ENCODE results near the gene SUN1.

Gene SUN1

DNA sequence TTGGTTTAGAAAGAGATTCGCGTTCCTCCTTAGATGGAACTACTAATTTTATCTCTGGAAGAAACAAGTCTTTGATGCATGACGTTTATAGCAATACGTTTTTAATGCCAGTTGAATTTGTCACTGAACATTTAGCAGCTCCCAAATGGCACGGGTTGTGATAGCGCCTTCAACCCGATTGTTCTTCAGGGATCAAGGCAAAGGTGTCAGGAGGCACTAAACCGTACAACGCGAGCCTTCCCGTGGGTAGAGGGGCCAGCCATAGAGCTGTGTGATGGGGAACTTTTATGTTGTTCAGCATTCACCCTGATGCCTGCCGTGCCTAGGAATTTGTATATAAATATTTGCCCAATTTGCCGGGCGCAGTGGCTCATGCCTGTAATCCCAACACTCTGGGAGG is 47.4 kb downstream of the SUN1 start:
- no peak for DNase-seq

DNA sequence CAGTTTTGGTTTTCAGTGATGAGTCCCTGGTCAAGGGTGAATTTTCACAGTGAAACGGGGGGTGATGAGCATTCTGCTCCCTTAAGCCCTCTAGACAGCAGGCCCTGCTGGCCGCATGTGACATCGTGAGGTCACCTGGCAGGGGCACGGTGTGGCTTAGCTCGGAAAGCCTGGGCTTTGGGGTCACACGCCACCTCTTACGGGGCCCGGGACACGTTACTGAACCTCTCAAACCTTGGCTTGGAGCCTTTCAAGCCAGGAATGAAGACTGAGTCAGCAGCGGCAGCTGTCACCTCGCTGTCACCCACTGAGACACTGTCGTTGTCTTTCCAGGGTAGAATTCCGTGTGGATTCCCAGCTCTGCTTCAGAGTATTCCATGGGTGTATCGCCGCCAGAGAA is 48.2 kb downstream of the SUN1 start:
- no peak for DNase-seq

DNA sequence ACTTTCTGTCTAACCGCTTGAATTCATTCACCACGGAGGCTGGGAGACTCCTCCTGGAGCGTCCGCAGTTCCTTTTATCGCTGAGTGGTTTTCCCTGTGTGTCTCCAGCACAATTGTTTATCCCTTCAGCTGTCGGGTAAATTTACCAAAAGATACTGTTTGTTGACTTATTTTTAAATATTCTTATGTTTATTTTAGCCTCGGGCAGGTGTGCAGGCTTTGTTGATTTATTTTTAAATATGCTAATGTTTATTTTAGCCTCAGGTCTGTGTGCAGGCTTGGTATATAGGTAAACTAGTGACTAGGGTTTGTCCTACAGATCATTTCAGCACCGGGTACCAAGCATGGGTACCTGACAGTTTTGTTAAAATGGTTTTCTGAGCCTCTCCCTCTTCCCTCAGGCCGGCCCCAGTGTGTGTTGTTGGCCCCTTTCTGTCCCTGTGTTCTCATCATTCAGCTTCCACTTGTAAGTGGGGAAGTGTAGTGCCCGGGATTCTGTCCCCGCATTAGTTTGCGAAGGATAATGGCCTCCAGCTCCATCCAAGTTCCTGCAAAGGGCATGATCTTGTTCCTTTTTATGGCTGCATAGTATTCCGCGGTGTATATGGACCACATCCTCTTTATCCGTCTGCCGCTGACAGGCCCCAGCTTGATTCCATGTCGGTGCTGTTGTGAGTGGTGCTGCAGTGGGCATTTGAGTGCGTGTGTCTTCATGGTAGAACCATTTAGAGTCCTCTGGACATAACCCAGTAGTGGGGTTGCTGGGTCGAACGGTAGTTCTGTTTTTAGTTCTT is 49.4 kb downstream of the SUN1 start:
- DNase-seq: no peak

DNA sequence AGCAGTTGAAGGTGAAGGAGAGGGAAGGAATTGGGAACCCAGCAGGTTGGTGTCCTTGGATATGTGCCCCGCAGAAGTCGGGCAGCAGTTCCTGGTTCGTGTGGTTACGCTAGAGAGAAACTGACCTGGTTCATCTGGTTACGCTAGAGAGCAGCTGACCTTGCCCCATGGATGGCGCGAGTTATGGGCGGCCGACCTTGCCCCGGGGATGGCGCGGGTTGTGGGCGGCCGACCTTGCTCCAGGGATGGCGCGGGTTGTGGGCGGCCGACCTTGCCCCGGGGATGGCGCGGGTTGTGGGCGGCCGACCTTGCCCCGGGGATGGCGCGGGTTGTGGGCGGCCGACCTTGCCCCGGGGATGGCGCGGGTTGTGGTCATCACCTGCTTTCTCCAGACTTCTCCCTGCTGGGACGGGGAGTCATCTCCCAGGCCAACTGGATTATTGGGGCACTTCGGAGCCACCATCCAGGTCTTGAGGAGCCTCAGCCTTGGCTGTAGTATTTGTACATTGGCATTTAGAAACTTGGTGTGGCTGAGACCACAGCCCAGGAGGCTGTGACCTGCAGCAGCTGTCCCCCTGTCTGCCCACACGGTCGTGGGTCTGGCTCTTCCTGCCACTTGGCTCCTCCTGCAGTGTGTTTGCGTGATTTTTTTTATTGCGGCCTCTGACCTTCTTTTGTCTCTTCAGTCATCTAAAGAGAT is 50.2 kb downstream of the SUN1 start:
- DNase-seq: no peak

DNA sequence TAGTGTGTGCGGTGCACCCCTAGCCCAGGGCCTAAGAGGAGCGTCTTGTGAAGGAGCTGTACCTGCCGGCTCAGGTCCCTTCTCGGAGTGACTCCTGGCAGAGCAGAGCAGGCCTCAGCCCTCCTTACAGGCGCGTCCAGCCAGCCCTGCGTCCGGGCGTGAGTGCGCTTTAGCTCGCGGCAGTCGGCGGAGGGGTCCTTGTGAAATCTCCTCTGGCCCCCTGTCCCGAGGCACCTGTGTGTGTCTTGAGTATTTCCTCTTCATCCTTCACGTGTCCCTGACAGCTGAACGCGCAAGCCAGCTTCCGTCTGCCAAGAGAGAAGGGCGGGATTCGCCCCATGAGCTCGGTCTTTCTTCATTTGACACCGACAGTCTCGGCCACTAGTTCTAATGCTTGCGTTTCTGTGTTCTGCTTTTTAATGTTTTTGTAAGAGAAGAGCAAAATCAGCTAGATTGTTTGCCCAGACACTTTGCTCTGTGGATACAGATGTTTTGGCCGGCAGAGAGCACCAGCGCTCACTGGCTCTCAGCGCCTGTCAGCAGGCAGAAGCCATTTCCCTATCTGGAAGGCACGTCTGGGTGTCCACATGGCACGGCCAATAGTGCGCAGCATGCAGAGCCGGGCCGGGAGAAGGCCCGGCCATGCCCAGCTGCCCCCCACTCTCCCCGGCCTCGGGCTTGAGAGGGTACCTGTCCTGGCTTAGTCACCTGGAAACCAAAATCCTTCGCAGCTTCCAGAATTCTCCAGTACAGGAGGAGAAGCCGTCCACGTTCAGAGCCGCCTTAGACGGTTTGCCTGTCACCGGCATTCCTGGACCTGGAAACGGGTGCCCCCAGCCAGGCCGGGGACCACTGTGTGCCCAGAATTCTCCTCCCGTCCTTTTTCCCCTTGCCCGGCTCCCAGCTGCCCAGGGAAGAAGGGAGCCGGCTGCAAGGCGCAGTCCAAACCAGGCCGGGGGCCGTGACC is 51.1 kb downstream of the SUN1 start:
- no peak for DNase-seq

DNA sequence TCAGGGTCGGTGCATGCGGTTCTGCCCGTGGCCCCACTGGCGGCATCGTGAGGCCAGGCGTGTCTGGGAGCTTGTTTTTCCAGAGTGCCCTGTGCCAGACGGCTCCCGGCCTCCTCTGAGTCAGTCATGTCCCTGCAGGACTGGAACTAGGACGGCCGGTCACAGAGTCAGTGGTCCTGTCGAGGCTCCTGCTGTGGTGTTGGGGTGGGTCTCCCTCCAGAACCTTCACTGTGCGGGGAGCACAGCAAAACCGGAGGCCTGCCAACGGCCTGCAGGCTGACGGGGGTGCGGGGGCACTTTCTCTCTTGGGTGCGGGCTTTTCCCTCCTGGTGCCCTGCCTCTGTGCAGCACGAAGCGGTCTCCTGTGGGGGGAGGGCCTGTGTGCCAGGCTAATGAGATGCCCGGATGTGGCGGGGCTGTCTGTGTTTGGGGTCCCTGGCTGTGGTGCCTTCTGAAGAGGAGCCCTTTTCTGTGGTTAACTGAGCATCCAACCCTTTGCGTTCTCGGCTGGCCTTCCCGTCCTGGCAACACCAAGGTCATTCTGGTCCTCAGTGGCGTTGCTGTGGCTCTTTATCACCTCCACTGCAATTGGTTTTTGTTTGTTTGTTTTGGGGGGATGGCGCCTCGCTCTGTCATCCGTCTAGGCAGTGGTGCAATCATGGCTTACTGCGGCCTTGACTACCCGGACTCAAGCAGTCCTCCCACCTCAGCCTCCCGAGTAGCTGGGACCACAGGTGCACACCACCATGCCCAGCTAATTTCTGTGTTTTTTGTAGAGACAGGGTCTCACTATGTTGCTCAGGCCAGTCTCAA is 52.1 kb downstream of the SUN1 start:
- DNase-seq: no peak

DNA sequence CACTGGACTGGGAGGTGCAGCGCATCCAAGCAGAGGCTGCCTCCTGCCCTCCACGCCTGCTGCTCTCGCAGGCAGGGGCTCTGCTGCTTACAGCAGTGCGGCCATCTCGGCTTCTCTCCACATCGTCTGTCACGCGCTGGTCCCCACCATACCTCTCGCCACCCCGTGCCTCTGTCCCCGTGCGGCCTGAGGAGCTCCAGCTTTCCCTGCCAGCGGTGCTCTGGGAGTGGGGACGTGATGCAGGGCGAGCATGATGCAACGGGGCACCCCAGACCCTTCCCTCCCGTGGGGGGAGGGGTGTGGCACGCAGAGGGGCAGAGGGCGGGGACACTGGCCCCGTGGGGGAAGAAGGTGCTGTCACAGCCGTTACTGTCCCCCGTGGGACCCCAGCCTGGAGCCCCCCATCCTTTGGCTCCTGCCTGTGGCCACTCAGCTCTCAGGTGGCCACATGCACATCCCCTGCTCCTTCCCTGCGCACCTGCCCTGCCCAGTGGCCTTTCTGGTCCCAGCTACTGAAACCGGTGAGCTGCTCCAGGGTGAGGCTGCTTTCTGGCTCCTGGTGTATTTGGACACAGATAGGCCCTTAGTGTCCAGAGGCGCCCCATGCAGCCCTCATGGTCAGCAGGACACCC is 53.1 kb downstream of the SUN1 start:
- DNase-seq: no peak

DNA sequence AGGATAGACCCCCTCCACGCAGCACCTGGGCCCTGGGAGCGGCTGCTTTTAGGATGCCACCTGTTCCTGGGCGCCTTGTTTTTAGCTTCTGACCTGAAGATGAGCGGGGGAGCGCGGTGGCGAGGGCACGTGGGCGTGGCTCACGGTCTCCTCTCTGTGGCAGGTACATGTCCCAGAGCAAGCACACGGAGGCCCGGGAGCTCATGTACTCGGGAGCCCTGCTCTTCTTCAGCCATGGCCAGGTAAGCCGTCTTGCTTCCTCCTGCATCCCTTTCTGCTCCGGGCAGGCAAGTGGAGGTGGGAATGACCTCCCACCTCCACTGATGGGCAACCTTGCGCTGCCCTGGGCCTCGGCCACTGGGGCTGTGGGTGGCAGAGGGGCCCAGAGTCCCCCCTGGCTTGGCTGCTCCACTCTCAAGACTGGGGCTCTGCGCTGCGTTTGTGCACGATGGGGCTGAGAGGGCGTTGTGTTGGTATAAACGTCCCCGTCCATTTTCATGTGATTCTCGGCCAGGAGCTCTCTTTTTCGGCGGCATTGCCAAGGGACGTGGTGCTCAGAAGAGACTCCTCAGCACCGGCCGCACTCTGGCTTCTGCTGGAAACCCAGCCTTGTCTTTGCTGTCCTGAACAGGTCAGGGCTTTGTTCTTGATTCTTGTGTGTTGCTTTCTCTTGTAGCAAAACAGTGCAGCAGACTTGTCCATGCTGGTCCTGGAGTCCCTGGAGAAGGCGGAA is 53.8 kb downstream of the SUN1 start:
- DNase-seq: no peak

DNA sequence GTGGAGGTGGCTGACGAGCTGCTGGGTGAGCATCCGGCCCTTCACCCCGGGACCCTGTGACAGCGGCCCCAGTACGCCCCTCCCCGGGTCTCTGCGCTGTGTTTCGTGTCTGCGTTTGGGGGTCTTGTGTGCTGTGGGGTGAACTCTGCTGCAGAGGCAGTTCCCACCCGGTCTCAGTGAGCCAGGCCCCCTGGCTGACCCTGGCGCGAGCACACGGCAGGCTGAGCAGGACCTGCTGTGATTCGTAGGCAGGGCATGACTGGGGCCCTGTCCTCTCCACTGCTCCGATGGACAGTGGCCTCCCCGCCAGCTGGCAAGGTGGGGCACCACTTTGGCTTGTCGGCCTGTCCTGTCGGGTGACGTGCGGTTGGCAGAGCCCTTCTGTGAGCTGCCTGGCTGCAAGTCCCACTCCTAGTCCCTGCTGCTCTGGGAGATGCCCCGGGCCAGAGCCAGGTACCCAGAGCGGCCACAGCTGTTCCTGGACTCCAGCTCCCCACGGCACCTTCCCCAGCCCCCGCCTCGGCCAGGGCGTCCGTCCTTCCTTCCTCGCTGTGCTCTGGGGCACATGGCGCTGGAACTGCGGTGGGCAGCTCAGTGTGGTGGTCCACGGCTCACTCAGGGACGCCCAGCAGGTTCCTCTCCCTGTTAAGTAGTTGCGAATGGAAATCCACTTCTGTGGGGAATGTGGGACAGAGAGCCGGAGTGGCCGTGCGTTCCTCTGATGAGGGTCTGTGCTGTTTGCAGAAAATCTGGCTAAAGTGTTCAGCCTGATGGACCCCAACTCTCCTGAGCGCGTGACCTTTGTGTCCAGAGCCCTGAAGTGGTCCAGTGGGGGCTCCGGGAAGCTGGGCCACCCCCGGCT is 54.6 kb downstream of the SUN1 start:
- no peak for DNase-seq

DNA sequence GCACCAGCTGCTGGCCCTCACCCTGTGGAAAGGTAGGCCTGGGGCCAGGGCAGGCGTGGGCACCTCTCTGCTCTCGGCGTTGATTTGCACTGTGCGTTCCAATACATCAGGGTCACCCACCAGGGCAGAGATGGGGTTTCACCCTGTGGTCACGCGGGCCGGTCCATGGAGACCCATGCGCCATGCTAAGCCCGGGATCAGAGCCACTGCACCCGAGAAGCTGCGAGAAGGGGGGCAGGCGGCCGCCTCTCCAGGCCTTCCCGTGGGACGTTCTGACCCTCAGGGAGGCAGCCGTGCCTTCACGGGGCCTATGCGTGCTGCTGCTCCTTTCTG is 55.2 kb downstream of the SUN1 start:
- DNase-seq: no peak

DNA sequence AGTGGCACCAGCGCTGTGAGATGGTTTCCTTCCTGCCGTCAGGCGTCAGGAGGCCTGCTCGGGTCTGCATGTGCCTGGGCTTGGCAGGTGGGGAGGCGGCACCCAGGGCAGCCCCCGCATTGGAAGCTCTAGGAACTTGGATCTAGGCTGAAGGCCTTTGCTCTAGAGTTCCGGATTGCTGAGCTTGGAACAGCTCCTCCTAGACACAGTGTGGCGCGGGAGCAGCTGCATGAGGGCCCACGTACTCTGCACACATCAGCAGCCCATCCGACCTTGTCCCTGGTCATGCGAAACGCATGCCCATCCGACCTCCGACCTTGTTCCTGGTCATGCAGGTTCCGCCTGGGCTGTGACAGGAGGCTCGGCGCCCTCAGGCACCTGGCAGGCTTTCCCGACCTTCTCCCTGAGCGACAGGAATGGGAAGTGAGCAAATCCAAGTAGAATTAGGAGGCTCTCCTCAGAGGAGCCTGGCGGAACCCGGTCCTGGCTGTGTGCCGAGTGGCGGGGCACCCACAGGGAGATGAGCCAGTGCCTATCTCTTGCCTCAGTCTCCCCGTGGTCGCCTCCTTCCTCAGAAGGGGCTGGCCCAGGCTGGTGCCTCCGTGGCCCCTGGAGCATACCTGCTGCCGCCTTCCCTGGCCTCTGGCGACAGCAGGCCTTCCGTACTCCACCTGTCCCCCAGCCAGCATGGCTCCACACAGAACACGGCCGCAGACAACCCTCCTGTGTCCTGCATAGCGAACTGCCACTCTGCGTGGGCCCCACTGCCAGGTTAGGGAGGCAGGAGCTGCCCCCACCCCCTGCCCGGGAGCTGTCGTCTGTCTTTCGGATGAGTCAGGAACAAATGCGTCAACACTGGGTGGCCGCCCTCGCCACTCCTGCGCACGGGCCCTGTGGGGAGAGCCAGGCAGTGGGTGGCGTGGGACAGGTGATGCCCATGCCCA is 56.1 kb downstream of the SUN1 start:
- no peak for DNase-seq

DNA sequence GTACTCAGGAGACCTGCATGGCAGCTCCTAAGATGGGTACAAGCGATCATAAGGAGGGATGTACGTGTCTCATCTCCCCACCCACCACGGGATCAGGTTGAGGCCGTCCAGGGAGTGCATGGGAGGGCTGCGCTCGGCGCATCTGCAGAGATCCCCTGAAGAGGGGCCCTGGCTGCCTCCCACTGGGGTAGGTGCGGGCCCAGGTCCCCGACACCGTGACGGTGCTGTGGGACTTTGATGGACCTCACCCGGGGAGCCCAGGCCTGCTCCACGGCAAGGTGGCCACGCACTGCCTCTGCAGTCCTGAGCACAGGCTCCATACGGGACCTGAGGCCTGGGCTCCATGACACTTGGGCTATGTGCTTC is 56.7 kb downstream of the SUN1 start:
- no peak for DNase-seq

DNA sequence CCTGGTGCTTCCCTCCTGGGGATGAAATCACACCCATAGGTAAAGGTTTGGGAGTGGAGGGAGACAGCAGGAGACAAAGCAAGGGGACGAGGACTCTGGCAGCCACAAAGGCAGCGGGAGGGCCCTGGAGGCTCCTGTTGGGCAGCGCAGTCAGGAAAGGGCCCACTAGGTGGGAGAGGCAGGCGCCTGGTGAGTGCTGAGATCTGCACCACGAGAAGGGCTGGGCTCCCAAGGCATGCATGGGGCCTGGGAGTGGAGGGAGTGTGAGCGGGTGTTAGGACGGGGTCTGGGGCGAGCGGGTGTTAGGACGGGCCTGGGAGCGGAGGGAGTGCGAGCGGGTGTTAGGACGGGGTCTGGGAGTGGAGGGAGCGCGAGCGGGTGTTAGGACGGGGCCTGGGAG is 57.1 kb downstream of the SUN1 start:
- DNase-seq: no peak

DNA sequence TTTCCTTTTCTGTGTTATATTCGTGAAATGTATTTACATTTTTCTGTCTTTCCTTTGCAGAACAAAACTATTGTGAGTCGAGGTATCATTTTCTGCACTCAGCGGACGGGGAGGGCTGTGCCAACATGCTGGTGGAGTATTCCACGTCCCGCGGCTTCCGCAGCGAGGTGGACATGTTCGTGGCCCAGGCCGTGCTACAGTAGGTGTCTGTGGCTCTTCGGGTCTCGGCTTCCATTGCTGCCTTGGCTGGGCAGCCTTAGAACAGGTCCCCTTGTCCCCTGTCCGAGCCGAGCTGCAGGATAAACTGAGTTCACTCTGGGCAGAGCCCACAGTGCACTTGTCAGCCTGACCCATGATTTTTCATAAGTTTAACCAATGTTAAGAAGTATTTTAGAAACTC is 58.6 kb downstream of the SUN1 start:
- no peak for DNase-seq

DNA sequence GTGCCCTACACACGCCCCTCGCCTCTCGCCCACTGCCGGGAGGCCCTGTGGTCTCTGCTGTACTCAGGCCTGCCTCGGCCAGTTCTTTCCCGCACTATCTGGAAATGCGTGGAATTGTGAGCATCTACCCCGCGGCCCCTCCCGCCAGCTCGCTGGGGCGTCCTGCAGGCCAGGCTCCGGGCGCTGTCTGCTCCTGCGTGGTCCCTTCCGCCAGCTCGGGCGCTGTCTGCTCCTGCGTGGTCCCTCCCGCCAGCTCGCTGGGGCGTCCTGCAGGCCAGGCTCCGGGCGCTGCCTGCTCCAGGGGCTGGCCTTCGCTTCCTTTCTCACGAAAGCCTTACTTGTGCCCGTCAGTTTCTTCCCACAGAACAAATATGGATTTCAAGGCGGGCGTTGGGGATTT is 59.0 kb downstream of the SUN1 start:
- DNase-seq: no peak

DNA sequence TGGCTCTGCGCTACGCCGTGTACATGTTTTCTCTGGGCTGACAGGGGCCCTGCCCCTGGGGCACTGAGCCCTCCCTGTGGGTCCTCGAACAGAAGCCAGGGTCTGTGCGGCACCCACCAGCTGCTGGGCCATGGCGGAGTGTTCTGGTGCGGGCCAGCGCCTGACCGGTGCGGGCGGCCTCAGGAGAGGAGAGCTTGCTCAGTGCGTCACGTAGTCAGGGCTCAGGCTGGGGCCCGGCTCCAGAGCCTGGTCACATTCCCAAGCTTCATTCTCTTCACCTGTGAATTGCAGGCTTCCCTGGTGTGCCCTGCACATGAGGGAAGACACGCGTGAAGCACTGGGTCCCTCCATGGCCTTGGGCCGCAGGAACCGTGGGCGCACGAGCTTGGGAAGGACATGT is 59.5 kb downstream of the SUN1 start:
- no peak for DNase-seq

DNA sequence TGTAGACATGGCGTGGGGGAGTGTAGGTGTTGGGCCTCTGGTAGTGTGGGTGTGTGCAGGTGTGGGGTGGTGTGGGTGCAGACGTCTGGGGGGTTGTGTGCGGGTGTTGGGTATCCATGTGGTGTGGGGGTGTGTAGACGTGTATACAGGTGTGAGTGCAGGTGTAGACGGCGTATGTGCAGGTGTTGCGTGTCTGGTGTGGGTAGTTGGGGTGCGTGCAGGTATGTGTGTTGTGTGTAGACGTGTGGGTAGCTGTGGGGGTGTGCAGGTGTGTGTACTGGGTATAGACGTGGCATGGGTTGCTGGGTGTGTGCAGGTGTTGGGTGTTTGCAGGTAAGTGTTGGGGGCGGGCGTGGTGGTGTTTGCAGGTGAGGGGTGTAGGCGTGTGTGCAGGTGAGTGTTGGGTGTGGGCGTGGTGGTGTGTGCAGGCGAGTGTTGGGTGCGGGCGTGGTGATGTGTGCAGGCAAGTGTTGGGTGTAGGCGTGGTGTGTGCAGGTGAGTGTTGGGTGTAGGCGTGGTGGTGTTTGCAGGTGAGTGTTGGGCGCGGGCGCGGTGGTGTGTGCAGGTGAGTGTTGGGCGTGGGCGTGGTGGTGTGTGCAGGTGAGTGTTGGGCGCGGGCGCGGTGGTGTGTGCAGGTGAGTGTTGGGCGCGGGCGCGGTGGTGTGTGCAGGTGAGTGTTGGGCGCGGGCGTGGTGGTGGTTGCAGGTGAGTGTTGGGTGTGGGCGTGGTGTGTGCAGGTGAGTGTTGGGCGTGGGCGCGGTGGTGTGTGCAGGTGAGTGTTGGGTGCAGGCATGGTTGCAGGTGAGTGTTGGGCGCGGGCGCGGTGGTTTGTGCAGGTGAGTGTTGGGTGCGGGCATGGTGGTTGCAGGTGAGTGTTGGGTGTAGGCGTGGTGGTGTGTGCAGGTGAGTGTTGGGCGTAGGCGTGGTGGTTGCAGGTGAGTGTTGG is 60.6 kb downstream of the SUN1 start:
- DNase-seq: no peak

DNA sequence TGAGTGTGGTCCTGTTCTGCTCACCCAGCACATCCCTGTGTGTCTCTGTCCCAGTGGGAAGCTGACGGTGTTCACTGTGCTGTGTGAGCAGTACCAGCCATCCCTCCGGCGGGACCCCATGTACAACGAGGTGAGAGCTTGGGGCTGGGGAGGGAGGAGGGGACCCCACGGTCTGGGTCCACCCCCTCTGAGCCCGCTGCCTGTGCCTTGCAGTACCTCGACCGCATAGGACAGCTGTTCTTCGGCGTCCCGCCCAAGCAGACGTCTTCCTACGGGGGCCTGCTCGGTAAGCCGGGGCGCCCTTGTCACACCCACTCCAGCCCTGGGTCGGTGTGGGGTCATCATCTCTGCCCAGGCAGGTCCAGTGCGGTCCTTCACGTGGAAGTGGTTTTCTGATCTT is 61.4 kb downstream of the SUN1 start:
- no peak for DNase-seq
